H7 (cell line): ENCODE measurements around the gene RSPH4A. TPM values are rescaled to one million over a fixed set of nuclear protein-coding genes. Genes with fewer than 3 reads are reported as not detected.
A peak's percentile ranks its signal among the peaks of the same experiment; 100 is the strongest.
"Not testable (repeated sequence)": the region's sequence is repeated elsewhere in the genome, so short reads cannot be mapped to it uniquely, and the experiment has no call there.

Experiments
- DNase-seq: peaks from one replicate; pipeline ENCODE4 v3.0.0; 2012
- H3K27me3 ChIP-seq: 2 replicates; pipeline ENCODE4 v1.6.0; 2011; ENCODE audit warnings: mild to moderate bottlenecking, low read length; ENCODE audit not compliant: control insufficient read depth, insufficient read depth
- H3K36me3 ChIP-seq: replicated peaks from 2 replicates; pipeline ENCODE4 v1.5.1; 2011; ENCODE audit warnings: low read length; ENCODE audit not compliant: control insufficient read depth, insufficient read depth
- H3K4me3 ChIP-seq: 2 replicates; pipeline ENCODE4 v1.5.1; 2011; ENCODE audit warnings: low read depth, mild to moderate bottlenecking, control low read depth, low read length, moderate library complexity; ENCODE audit not compliant: insufficient read depth
- total RNA-seq: library from RNA; depleted of rRNA; stranded (reverse); fragments of >200 nt; shearing (Covaris generic); gene quantifications from 2 replicates; pipeline ENCODE4 v1.2.3, GENCODE V29; 2014; rRNA removed

RSPH4A gene
- total RNA-seq, 1 experiment from 2014 or later = 0.03 TPM

DNA sequence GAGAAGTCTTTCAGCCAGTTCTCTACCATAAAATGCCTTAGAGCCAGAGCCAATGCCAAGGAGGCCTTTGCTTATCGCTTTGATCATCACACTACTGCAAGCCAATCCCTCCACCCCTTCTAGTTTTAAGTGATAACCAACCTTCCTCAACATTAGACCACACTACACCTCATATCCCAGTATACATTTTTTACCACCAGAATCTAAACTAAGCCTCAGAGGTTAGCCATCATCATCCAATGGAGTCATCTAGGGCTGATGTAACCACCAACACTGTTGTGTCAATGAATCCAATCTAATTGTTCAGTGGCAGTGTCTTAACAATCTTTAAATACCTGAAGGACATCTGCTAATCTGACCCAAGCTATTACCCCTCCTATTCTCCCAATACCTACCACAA lies 45.9 kb downstream of the RSPH4A start:
- H3K36me3 ChIP-seq = peaks cover 2% of the 10 kb centered on the region
- H3K27me3 ChIP-seq = no peaks in the 10 kb centered on the region
- no peak for DNase-seq
- H3K4me3 ChIP-seq = no peak overlapping the region

- no peak for DNase-seq
- Histone ChIP-seq H3K4me3 (no peak overlapping the region), H3K36me3 (no peaks in the 10 kb centered on the region), H3K27me3 (no peaks in the 10 kb centered on the region)
Observed at GRCh38 chr6:116663308-116663707, 47.0 kb downstream of the RSPH4A start.

DNA sequence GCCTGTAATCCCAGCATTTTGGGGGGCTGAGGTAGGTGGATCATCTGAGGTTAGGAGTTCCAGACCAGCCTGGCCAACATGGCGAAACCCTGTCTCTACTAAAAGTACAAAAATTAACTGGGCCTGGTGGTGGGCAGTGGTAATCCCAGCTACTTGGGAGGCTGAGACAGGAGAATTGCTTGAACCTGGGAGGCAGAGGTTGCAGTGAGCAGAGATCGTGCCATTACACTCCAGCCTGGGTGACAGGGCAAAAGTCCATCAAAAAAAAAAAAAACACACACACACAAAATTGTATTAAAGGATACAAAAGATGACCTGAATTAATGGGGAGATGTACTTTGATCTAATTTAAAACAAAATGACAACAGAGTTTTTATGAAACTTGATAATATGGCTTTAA lies 47.9 kb downstream of the RSPH4A start:
- not testable (repeated sequence) for H3K27me3 ChIP-seq, H3K36me3 ChIP-seq, DNase-seq, H3K4me3 ChIP-seq

DNA sequence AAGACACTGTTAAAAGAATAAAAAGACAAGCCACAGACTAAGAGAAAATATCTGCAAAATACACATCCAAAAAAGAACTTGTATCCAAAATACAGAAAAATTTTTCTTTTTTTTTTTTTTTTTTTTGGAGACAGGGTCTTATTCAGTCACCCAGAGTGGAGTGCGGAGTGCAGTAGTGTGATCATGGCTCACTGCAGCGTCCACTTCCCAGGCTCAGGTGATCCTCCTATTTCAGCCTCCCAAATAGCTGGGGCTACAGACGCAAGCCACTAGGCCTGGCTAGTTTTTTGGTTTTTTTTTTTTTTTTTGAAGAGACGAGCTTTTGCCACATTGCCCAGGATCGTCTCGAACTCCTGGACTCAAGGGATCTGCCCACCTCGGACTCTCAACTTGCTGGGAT lies 49.2 kb downstream of the RSPH4A start:
- no peak for DNase-seq
- Histone ChIP-seq H3K36me3 (no peaks in the 10 kb centered on the region), H3K4me3 (no peak overlapping the region), H3K27me3 (no peaks in the 10 kb centered on the region)

GRCh38 chr6:116666869-116667268 lies 50.6 kb downstream of the RSPH4A start:
- no peaks in the 10 kb centered on the region for H3K36me3 ChIP-seq
- no peak for DNase-seq
- no peak overlapping the region for H3K4me3 ChIP-seq
- no peaks in the 10 kb centered on the region for H3K27me3 ChIP-seq

GRCh38 chr6:116667623-116668022 lies 51.3 kb downstream of the RSPH4A start:
- Histone ChIP-seq H3K4me3 (peak overlapping the region; percentile 91; the same call in 1 of the 2 replicates), H3K36me3 (no peaks in the 10 kb centered on the region), H3K27me3 (no peaks in the 10 kb centered on the region)
- DNase-seq = no peak

DNA sequence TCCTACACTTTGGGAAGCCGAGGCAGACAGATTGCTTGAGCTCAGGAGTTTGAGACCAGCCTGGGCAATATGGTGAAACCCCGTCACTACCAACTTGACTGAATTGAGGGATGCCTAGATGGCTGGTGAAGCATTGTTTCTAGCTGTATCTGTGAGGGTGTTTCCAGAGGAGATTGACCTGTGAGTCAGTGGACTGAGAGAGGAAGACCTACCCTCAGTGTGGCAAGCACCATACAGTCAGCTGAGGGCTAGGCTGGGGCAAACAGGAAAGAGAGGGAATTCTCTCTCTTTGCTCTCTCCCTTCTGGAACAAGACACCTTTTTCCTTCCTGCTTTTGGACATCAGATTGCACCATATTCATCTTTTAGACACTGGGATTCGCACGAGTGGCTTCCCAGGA lies 56.0 kb downstream of the RSPH4A start:
- Histone ChIP-seq H3K4me3 (no peak overlapping the region), H3K27me3 (no peaks in the 10 kb centered on the region), H3K36me3 (no peaks in the 10 kb centered on the region)
- DNase-seq = no peak

GRCh38 chr6:116676021-116676420 lies 59.7 kb downstream of the RSPH4A start:
- no peak overlapping the region for H3K4me3 ChIP-seq
- no peaks in the 10 kb centered on the region for H3K27me3 ChIP-seq
- no peaks in the 10 kb centered on the region for H3K36me3 ChIP-seq
- DNase-seq = no peak

- peak; percentile 92 for DNase-seq
- H3K4me3 ChIP-seq = peak within 1 kb of the TSS; percentile 81
- no peaks in the 10 kb centered on the region for H3K36me3 ChIP-seq
- H3K27me3 ChIP-seq = no peaks in the 10 kb centered on the region
Observed at GRCh38 chr6:116680880-116681672, 64.8 kb downstream of the RSPH4A start, which contains the start of gene KPNA5. TSS of gene KPNA5 (plus strand) at chr6:116681211. CDS start at chr6:116681335, 124 bp downstream.

DNA sequence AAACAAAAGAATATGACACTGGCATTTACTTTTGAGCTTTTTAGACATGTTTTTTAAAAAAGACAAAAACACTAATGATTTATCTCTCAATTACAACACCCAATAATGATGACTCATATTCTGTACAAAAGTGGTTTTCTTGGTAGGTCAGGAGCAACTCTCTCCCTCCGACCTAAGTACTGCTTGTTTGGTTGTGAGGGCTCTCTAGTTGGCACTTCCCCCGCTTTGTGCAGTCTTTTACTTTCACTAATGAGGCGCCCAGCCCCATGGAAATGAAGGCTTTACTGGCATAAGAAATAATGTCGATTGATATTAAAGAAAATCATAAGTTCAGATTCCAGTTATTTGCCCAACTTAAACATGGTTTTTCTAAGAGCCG lies 66.0 kb downstream of the RSPH4A start:
- DNase-seq = peak; percentile 22

More for the DNA sequence above, 66.0 kb downstream of the RSPH4A start:
- H3K36me3 ChIP-seq = no peaks in the 10 kb centered on the region
- H3K27me3 ChIP-seq = no peaks in the 10 kb centered on the region
- peak overlapping the region; percentile 1; the same call in 1 of the 2 replicates for H3K4me3 ChIP-seq

Other genes with a start within 250 kb of the RSPH4A start
- 39.5 and 48.1 TPM in 2 replicates for gene DSE, start 245.5 kb upstream of the RSPH4A start, total RNA-seq
- gene CALHM6, start 155.1 kb upstream of the RSPH4A start, total RNA-seq = 0.45 and 2.1 TPM in 2 replicates
- under 0.01 and 0.04 TPM in 2 replicates for gene CALHM5, start 104.8 kb upstream of the RSPH4A start, total RNA-seq
- gene TRAPPC3L, start 70.8 kb upstream of the RSPH4A start, total RNA-seq = not detected in 2 replicates
- gene CALHM4, start 62.7 kb upstream of the RSPH4A start, total RNA-seq = not detected in 2 replicates
- gene RWDD1, start 45.0 kb upstream of the RSPH4A start, total RNA-seq = 31.4 and 36.4 TPM in 2 replicates
- gene ZUP1, start 52.3 kb downstream of the RSPH4A start, total RNA-seq = 18.9 and 24.2 TPM in 2 replicates
- gene KPNA5, start 64.7 kb downstream of the RSPH4A start, total RNA-seq = 8.6 and 15.5 TPM in 2 replicates
- gene FAM162B, start 149.2 kb downstream of the RSPH4A start, total RNA-seq = 1.5 and 1.6 TPM in 2 replicates
- gene GPRC6A, start 212.6 kb downstream of the RSPH4A start, total RNA-seq = 0.11 TPM in 1 of 2 replicates, not detected in the other